ENCODE data around the gene ADRA1B. TPM values are rescaled to one million over a fixed set of nuclear protein-coding genes. Genes with fewer than 3 reads are reported as not detected.

ADRA1B gene
- total RNA-seq, 1 donor: 0.63 TPM

GRCh38 chr5:159880676-159881075 is 35.6 kb upstream of the ADRA1B start:
- DNase-seq (ENCODE audit: low read depth): no peak
- H3K4me3 ChIP-seq (ENCODE audit: low read depth, low read length): no peak overlapping the region
- no peak for TF ChIP-seq CTCF (IDR thresholded peaks at IDR 0.05; ENCODE audit: insufficient read depth, low read length)

GRCh38 chr5:159881967-159882366 is 34.3 kb upstream of the ADRA1B start:
- no peak overlapping the region for H3K4me3 ChIP-seq (ENCODE audit: low read depth, low read length)
- no peak for TF ChIP-seq CTCF (IDR thresholded peaks at IDR 0.05; ENCODE audit: insufficient read depth, low read length)
- DNase-seq (ENCODE audit: low read depth): no peak

- TF ChIP-seq CTCF (IDR thresholded peaks at IDR 0.05; ENCODE audit: insufficient read depth, low read length): no peak
- DNase-seq (ENCODE audit: low read depth): peak; percentile 88
- H3K4me3 ChIP-seq (ENCODE audit: low read depth, low read length): no peak overlapping the region
Observed at GRCh38 chr5:159883522-159883950, 32.7 kb upstream of the ADRA1B start.

- DNase-seq (ENCODE audit: low read depth): no peak
- no peak overlapping the region for H3K4me3 ChIP-seq (ENCODE audit: low read depth, low read length)
- no peak for TF ChIP-seq CTCF (IDR thresholded peaks at IDR 0.05; ENCODE audit: insufficient read depth, low read length)
Observed at GRCh38 chr5:159884917-159885620, 31.2 kb upstream of the ADRA1B start.

- H3K4me3 ChIP-seq (ENCODE audit: low read depth, low read length): no peak overlapping the region
- no peak for DNase-seq (ENCODE audit: low read depth)
- no peak for TF ChIP-seq CTCF (IDR thresholded peaks at IDR 0.05; ENCODE audit: insufficient read depth, low read length)
Observed at GRCh38 chr5:159886296-159886695, 30.0 kb upstream of the ADRA1B start.

- no peak for DNase-seq (ENCODE audit: low read depth)
- H3K4me3 ChIP-seq (ENCODE audit: low read depth, low read length): no peak overlapping the region
- no peak for TF ChIP-seq CTCF (IDR thresholded peaks at IDR 0.05; ENCODE audit: insufficient read depth, low read length)
Observed at GRCh38 chr5:159887050-159887449, 29.2 kb upstream of the ADRA1B start.

GRCh38 chr5:159888860-159889259 is 27.4 kb upstream of the ADRA1B start:
- no peak overlapping the region for H3K4me3 ChIP-seq (ENCODE audit: low read depth, low read length)
- TF ChIP-seq CTCF (IDR thresholded peaks at IDR 0.05; ENCODE audit: insufficient read depth, low read length): no peak
- no peak for DNase-seq (ENCODE audit: low read depth)

Measured in fibroblast of the aortic adventitia (primary cell).